Activated CD8-positive, alpha-beta memory T cell treated with anti-CD3 and anti-CD28 coated beads for 48 hours (primary cell): Measurements from ENCODE around the gene STAG2.
"Not testable (repeated sequence)": the region's sequence is repeated elsewhere in the genome, so short reads cannot be mapped to it uniquely, and the experiment has no call there.

Experiments used
- DNase-seq, 3 experiments: peaks; one replicate each; pipeline ENCODE4 v3.0.0-alpha.2; 2020; ENCODE audit warnings: low read depth in 2 of 3, low spot score in 2 of 3

STAG2 gene

GRCh38 chrX:124033821-124034220 is 72.3 kb downstream of the STAG2 start:
- no peak for DNase-seq

GRCh38 chrX:124035657-124036056 is 74.2 kb downstream of the STAG2 start:
- DNase-seq: no peak

GRCh38 chrX:124042042-124042441 is 80.5 kb downstream of the STAG2 start:
- DNase-seq: no peak

GRCh38 chrX:124045109-124045508 is 83.6 kb downstream of the STAG2 start:
- DNase-seq: no peak

- DNase-seq: not testable (repeated sequence)
Observed at GRCh38 chrX:124084417-124084816, 122.9 kb downstream of the STAG2 start.

- DNase-seq: no peak
Observed at GRCh38 chrX:124085063-124085462, 123.6 kb downstream of the STAG2 start.

- DNase-seq: no peak
Observed at GRCh38 chrX:124086411-124086810, 124.9 kb downstream of the STAG2 start.

GRCh38 chrX:124087000-124087746 is 125.7 kb downstream of the STAG2 start:
- DNase-seq: no peak

- DNase-seq: no peak
Observed at GRCh38 chrX:124093222-124093621, 131.7 kb downstream of the STAG2 start.

- no peak for DNase-seq
Observed at GRCh38 chrX:124097116-124097515, 135.6 kb downstream of the STAG2 start.

GRCh38 chrX:124098089-124098488 is 136.6 kb downstream of the STAG2 start:
- DNase-seq: no peak

- DNase-seq: no peak
Observed at GRCh38 chrX:124103966-124104365, 142.5 kb downstream of the STAG2 start.

- not testable (repeated sequence) for DNase-seq
Observed at GRCh38 chrX:124104512-124104911, 143.0 kb downstream of the STAG2 start.

- no peak for DNase-seq
Observed at GRCh38 chrX:124113621-124114600, 152.4 kb downstream of the STAG2 start.

- DNase-seq: no peak
Observed at GRCh38 chrX:124117325-124117724, 155.8 kb downstream of the STAG2 start.

GRCh38 chrX:124125471-124125870 is 164.0 kb downstream of the STAG2 start:
- DNase-seq: no peak

- DNase-seq: no peak
Observed at GRCh38 chrX:124127496-124127895, 166.0 kb downstream of the STAG2 start.

- DNase-seq: not testable (repeated sequence)
Observed at GRCh38 chrX:124132437-124132836, 170.9 kb downstream of the STAG2 start.

GRCh38 chrX:124145749-124146148 is 184.2 kb downstream of the STAG2 start:
- no peak for DNase-seq

- no peak for DNase-seq
Observed at GRCh38 chrX:124151195-124151594, 189.7 kb downstream of the STAG2 start.
